Stimulated activated naive CD8-positive, alpha-beta T cell treated with anti-CD3 and anti-CD28 coated beads, Interleukin-15, Interleukin-2, amounts not matched to agents 100 ng/mL and 50 ng/mL, for 24 hours (primary cell): ENCODE data around the gene MYMK.

ENCODE experiments used
- H3K27ac Mint-ChIP-seq: one replicate; pipeline ENCODE4 v1.8.0; 2021; ENCODE audit warnings: mild to moderate bottlenecking, mixed read lengths
- H3K27me3 Mint-ChIP-seq: one replicate; pipeline ENCODE4 v1.8.0; 2021; ENCODE audit warnings: mixed read lengths
- H3K36me3 Mint-ChIP-seq: one replicate; pipeline ENCODE4 v1.8.0; 2021; ENCODE audit warnings: low read depth, mixed read lengths
- H3K4me1 Mint-ChIP-seq: one replicate; pipeline ENCODE4 v1.8.0; 2021; ENCODE audit warnings: low read depth, mixed read lengths
- H3K4me3 Mint-ChIP-seq: one replicate; pipeline ENCODE4 v1.8.0; 2021; ENCODE audit warnings: mild to moderate bottlenecking, mixed read lengths
- H3K9me3 Mint-ChIP-seq: one replicate; pipeline ENCODE4 v1.8.0; 2021; ENCODE audit warnings: mixed read lengths

Gene MYMK

DNA sequence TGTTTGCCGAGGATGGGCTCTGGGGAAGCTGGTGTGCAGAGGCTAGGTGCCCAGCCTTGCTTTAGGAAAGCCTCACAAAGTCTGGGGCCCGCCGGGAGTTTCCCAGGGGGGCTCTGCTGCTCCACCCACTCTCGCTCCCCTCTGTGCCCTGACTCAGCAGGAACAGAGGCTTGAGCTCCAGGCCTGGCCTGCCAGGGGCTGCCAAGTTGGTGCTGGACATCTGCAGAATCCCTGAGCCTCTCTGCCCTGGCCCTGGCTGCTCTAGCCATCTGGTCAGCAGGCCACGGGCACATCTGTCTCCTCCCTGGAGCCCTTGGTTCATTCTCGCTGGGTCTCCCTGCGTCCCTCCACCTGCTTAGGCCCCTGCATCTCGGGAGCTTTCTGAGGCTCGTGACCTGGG is 9.1 kb upstream of the MYMK start:
- no peak overlapping the region for H3K4me3 Mint-ChIP-seq

DNA sequence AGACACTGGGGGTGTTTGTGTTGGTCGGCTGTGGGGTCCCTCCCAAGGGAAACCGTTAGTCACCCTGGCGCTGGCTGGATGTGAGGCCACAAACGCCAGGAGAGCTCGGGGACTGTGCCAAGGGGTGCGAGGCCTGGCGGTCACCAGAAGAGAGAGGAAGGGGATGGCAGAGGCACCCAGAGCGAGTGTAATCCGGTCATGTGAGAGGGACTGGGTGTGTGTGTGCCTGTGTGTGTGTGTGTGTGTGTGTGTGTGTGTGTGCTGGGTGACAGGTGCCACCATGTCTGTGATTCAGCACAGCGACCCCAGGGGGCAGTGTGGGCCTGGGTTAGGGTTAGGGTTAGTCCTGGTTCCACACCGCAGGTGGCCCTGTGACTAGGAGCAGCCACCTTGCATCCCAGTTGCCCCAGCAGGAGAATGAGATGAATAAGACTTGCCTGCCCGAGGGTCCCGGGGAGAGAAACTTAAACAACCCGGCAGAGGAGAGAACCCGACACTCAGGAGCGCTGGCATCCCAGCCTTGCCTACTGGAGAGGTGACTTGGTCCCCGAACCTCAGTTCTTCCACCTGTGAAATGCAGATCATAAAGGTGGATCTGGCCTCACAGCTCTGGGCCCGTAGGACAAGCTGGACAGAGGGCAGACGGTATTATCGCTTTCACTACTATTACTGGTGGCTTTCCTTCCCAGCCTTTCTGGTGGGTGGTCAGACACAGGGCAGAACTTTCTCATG is 8.3 kb upstream of the MYMK start:
- Mint-ChIP-seq H3K36me3 (no peaks in the 10 kb centered on the region), H3K27me3 (peaks cover 7% of the 10 kb centered on the region), H3K4me1 (peaks cover 13% of the 10 kb centered on the region), H3K9me3 (no peaks in the 10 kb centered on the region), H3K4me3 (no peak overlapping the region), H3K27ac (no peak overlapping the region)

More for the DNA sequence above, 9.1 kb upstream of the MYMK start:
- Mint-ChIP-seq H3K36me3 (no peaks in the 10 kb centered on the region), H3K4me1 (peaks cover 13% of the 10 kb centered on the region), H3K27me3 (peaks cover 7% of the 10 kb centered on the region), H3K9me3 (no peaks in the 10 kb centered on the region), H3K27ac (no peak overlapping the region)

DNA sequence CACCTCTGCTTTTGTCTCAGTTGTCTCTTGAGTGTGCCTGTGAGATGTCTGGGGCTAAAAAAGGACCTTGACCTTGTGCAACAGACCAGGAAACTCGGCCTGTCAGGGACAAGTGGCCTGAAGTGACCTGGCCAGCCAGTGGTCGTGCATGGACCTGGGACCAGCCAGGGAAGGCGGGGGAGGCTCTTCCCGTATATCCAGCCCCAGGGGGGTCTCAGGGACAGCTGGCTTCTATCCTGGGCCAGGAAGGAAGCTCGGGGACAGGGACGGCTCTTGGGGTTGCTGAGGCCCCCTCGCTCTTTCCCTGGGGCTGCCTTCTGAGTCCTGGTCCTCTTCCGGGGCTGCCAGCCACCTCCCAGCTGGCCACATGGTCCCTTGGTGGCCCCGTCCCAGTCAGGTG is 6.5 kb upstream of the MYMK start:
- no peak overlapping the region for H3K4me3 Mint-ChIP-seq
- peaks cover 13% of the 10 kb centered on the region for H3K4me1 Mint-ChIP-seq
- H3K36me3 Mint-ChIP-seq, result no peaks in the 10 kb centered on the region
- no peaks in the 10 kb centered on the region for H3K9me3 Mint-ChIP-seq
- no peak overlapping the region for H3K27ac Mint-ChIP-seq
- H3K27me3 Mint-ChIP-seq, result peaks cover 7% of the 10 kb centered on the region

DNA sequence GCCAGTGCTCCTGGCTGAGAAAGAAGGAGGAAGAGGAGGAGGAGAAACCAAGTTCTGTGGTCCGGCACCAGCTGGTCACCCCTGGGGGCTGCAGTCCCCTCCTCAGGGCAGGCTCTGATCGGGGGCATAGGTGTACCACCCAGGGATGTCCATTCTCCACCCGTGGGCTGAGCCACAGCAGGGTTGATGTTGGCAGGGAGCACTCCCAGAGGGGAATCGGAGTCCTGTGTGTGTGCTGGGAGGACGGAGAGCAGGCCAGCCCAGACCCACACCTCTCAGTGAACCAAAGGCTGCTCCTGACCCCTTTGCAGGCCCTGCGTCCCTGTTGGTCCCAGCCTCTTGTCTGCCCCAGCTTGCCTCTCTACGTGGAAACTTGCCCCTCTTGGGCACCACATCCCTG is 5.1 kb upstream of the MYMK start:
- H3K36me3 Mint-ChIP-seq, result no peaks in the 10 kb centered on the region
- H3K27me3 Mint-ChIP-seq, result peaks cover 7% of the 10 kb centered on the region
- H3K27ac Mint-ChIP-seq, result no peak overlapping the region
- peaks cover 13% of the 10 kb centered on the region for H3K4me1 Mint-ChIP-seq
- H3K4me3 Mint-ChIP-seq, result no peak overlapping the region
- no peaks in the 10 kb centered on the region for H3K9me3 Mint-ChIP-seq

DNA sequence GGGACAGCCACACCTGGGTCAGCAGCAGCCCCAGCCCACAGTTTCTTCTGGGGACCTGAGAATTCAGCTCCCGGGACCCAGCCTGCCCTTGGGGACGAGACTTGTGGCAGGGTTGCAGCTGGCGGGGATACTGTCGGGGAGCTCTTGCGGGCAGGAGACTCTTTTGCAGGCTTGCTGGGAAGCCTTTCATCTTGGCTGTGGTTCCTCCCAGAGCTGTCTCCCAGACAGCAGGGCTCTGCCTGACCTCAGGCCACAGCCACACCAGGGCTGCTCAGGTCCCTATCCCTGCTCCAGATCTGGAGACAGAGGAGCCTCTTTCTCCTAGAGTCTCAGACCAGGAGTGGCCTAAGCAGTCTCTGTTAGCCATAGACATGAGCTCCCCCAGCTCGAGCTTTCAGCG is 4.7 kb upstream of the MYMK start:
- peaks cover 13% of the 10 kb centered on the region for H3K4me1 Mint-ChIP-seq
- peaks cover 7% of the 10 kb centered on the region for H3K27me3 Mint-ChIP-seq
- no peaks in the 10 kb centered on the region for H3K36me3 Mint-ChIP-seq
- no peaks in the 10 kb centered on the region for H3K9me3 Mint-ChIP-seq
- H3K4me3 Mint-ChIP-seq, result no peak overlapping the region
- H3K27ac Mint-ChIP-seq, result no peak overlapping the region

DNA sequence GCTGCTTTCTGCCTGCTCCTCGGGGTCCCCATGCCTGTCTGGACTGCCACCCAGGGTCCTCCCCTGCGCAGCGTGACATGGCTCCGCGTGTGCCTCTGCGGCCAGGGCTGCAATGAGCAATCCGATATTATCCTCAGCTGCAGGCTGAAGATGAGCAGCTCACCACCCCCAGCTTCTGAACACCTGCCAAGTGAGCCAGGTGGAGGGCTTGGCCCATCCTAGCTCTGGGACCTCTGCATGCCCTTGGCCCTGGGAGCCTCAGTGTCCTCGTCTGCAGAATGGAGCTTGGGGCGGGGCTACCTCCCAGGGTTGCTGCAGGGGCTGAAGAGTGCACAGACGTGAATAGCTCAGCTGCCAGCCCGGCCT is 4.1 kb upstream of the MYMK start:
- Mint-ChIP-seq H3K27me3 (peaks cover 7% of the 10 kb centered on the region), H3K4me3 (no peak overlapping the region), H3K9me3 (no peaks in the 10 kb centered on the region), H3K4me1 (peaks cover 9% of the 10 kb centered on the region), H3K27ac (no peak overlapping the region), H3K36me3 (no peaks in the 10 kb centered on the region)

DNA sequence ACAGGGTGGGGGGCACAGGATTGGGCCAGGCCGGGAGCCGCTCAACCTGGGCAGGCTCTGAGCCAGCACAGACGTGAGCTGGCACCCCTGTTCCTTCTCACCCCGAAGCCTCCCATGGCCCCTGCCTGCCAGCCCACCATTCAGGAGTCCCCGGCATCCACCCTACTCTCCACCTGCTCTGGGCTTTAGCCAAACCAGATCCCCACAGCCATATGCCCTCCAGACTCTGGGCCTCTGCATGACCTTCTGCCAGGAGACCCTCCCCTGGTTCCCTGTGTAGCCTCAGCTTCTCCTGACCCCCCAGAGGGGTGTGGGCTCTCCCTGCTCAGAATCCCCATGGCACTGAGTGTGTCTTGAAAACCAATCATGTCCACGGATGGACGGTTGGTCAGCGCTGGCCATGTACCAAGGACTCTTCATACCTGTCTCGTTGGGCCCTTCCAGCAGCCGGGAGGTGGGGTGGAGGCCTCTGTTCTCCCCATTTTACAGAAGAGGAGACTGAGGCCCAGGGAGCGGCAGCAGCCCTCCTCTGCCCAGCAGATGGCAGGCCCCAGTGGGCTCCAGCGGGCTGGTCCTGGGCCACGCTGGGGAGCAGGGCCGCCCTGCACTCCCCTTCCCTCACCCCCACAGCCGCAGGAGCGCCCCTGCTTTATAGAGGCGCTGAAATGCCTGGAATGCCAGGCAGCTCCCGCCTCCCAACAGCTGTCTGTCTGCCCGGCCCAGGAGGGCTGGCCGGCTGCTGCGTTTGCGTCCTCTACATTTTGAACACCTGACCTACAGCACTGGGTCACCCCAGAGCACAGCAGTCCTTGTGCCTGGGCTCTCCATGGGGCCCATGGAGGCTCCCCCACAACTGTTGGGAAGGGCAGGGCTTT is 3.5 kb upstream of the MYMK start:
- Mint-ChIP-seq H3K4me3 (no peak overlapping the region), H3K27ac (no peak overlapping the region), H3K36me3 (no peaks in the 10 kb centered on the region), H3K27me3 (peaks cover 3% of the 10 kb centered on the region), H3K4me1 (peaks cover 5% of the 10 kb centered on the region), H3K9me3 (no peaks in the 10 kb centered on the region)

DNA sequence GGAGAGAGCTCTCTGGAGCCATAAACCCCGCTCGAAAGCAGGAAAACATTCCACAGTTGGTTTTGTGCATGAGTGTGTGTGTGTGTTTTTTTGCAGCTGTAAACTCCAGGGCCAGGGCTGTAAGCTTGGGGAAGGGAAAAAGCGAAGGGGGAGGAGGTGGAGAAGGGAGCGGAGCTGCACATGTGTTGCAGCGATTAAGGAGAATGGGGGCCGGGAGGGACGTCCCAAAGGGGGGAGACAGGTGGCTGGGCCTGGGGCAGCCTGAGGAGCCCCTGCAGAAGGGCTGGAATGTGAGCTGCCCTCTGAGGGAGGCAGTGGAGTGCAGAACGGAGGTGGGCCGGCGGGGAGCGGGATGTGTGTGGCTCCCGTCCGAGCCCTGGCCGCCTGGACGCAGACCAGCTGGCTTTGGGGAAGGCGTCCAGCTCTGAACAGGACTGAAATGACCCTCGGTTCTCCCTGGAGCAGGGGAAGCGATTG is 2.7 kb upstream of the MYMK start:
- no peak overlapping the region for H3K27ac Mint-ChIP-seq
- no peaks in the 10 kb centered on the region for H3K27me3 Mint-ChIP-seq
- H3K9me3 Mint-ChIP-seq, result no peaks in the 10 kb centered on the region
- no peaks in the 10 kb centered on the region for H3K4me1 Mint-ChIP-seq
- no peak overlapping the region for H3K4me3 Mint-ChIP-seq
- no peaks in the 10 kb centered on the region for H3K36me3 Mint-ChIP-seq

DNA sequence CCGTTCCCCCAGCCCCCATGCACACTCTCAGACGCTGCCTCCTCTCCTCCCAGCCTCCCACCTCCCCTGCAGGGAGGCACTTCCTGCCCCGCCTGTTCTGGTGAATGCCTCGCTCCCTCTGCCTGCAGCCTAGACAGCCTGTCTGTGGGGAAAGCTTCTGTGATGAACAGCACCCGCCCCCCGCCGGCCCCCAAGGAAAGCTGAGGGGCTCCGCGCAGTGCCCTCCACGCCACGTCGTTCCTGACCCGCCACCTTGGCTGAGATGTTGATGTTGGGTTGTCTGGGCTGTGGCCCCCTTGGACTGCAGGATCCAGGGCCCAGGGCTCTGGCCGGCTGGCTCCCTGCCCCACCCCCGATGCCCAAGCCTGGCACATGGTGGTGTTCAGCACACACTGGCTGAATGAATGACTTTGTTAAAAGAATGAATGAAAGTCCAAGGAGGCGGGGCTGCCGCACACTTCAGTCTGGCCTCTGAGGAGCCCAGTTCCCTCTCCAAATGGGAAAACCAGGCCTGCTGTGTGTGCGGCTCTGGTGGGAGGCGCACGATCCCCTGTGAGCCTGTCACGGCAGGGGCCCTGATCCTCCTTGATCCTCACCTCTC is 2.1 kb upstream of the MYMK start:
- Mint-ChIP-seq H3K36me3 (no peaks in the 10 kb centered on the region), H3K4me3 (no peak overlapping the region), H3K9me3 (no peaks in the 10 kb centered on the region), H3K27ac (no peak overlapping the region), H3K4me1 (no peaks in the 10 kb centered on the region), H3K27me3 (no peaks in the 10 kb centered on the region)

DNA sequence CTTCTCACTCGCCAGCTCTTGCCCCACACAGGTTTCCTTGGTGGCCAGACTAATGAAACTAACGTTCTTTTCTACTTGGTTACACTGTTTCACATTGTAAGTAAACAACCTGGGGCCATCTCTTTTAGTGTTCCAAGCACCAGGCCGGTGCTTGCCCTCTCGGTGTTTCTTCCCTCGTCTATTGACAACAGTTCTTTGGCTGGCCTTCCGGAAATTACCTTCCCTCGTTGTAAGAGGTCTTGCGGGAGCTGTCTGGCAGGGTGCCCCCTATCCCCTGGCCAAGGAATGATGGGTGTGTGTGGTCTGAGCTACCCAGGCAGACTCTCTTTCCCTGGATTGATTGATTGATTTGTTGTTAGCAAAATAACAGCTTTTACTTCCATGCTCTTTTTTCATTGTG is 918 bp upstream of the MYMK start:
- H3K9me3 Mint-ChIP-seq, result no peaks in the 10 kb centered on the region
- H3K4me3 Mint-ChIP-seq, result no peak overlapping the region
- H3K4me1 Mint-ChIP-seq, result no peaks in the 10 kb centered on the region
- no peaks in the 10 kb centered on the region for H3K36me3 Mint-ChIP-seq
- no peaks in the 10 kb centered on the region for H3K27me3 Mint-ChIP-seq
- no peak overlapping the region for H3K27ac Mint-ChIP-seq

DNA sequence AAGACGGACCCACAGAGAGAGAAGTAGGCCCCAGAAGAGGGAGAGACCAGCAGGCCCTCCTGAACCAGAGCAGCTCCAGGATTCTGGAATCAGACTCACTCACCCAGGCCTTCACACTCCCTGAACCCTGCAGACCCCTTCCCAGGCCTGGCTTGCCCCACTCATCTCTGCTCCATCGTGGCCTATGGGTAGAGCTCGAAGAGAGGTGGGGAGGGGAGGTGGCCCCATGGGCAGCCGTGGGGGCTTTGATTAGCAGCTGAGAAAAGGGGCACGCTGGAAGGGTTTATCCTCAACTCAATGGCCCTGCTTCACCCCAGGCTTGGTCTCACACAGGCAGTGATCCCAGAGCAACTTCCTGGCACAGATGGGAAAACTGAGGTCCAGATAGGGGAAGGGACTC is 613 bp downstream of the MYMK start:
- H3K27ac Mint-ChIP-seq, result no peak overlapping the region

DNA sequence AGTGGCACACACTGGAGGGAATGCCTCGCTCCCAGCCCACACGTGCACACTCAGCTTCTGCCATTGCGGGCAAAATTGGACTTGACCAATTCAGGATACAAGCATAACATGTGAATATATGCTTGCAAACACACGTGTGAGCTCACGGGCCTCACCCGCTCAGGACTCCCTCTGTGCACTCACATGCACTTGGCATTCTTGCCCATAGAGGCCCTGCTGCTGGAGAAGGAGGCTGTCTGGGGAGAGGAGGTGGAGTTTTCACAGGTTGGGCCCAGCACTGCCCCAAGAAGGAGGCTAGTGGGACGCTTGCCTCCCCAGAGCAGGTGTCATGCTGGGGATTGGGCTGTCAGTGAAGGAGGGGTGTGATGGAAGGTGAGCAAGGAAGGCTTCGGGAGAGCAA is 1.7 kb downstream of the MYMK start:
- Mint-ChIP-seq H3K9me3 (no peaks in the 10 kb centered on the region), H3K27me3 (no peaks in the 10 kb centered on the region), H3K27ac (no peak overlapping the region), H3K36me3 (no peaks in the 10 kb centered on the region), H3K4me3 (no peak overlapping the region), H3K4me1 (no peaks in the 10 kb centered on the region)

More for the DNA sequence above, 613 bp downstream of the MYMK start:
- Mint-ChIP-seq H3K36me3 (no peaks in the 10 kb centered on the region), H3K4me1 (no peaks in the 10 kb centered on the region), H3K4me3 (no peak overlapping the region), H3K27me3 (no peaks in the 10 kb centered on the region), H3K9me3 (no peaks in the 10 kb centered on the region)

DNA sequence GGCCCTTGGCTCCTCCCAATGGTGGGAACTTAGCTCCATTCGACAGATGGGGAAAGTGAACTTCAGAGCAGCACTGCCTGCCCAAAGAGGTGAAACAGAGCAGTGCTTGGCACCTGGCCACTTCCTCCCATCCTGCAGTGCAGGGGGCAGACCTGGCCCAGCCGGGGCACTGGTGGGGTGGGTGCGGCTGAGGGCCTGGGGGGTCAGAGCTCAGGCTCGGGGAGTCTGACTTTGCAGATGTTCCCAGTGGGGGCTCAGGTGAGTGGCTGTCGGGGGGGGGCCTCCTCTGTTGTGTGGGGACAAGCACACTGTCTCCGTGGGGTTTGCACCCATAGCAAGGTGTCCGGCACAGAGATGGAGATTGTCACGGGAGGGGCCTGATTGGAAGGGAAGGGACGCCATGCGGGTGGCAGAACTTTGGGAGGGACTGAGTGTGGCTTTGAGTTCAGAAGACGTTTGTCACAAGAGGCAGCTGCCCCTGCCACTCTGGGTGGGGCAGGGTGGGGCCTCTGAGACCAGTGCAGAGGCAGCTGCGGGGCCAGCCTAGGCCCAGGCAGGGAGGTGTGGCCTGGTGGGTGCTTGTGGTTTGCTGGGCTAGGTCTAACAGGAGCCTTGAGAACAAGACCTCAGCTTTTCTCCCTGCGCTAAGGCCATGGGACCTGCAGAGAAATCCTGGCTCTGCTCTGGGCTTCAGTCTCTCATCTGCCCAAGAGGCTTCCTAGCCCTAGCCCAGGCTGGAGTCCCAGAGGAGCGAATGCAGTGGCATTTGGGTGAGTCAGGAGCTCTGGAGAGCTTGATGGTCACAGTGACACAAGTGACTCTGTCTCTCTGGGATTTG is 2.5 kb downstream of the MYMK start:
- no peak overlapping the region for H3K4me3 Mint-ChIP-seq
- no peak overlapping the region for H3K27ac Mint-ChIP-seq
- H3K4me1 Mint-ChIP-seq, result no peaks in the 10 kb centered on the region
- no peaks in the 10 kb centered on the region for H3K36me3 Mint-ChIP-seq
- H3K27me3 Mint-ChIP-seq, result no peaks in the 10 kb centered on the region
- no peaks in the 10 kb centered on the region for H3K9me3 Mint-ChIP-seq

DNA sequence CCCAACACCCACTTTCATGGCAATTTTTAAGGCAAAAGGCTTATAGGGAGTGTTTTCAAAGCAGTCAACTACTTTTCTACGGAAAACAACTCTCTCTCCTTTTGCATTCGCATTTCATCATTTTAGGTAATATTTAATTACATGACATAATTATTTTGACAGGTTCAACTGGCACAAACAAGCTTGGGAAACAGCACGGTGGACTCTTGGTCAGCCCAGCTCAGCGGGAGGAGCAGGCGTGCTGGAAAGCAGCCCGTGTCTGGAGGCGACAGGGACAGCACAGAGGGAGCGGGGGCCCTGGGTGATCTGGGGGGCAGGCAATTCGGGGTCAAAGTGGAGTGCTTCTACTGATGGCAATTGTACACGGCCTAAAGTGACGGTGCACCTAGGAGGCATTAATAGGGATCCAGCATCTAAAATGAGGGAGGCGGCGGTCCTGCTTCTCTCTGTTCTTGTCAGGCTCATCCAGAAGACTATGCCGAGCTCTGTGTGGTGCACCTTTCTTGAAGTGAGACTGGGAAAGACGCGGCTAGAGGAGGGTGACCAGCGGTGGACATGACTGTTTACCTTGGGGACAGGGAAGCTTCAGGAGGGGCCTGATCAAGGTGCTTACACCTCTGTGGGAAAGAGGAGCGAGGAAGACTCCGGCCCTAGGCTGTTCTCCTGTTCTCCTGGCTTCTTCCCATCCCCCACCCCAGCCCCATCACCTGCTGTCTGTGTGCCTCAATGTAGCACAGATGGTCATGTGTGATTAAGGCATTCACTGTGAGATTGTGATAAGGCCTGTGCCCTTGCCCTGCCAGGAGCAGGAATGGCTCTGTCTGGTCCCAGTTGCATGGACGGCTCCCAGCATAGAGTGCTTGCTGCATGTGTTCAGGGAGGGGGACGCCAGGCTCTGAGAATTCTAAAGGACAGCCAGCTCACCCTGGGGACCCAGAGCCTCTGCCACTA is 3.4 kb downstream of the MYMK start:
- Mint-ChIP-seq H3K9me3 (no peaks in the 10 kb centered on the region), H3K4me1 (no peaks in the 10 kb centered on the region), H3K27ac (no peak overlapping the region), H3K27me3 (no peaks in the 10 kb centered on the region), H3K36me3 (no peaks in the 10 kb centered on the region), H3K4me3 (no peak overlapping the region)
